Measurements from ENCODE around the gene SOX12. TPM values are rescaled to one million over a fixed set of nuclear protein-coding genes. Genes with fewer than 3 reads are reported as not detected.

Gene SOX12
- polyA plus RNA-seq, 1 of the 3 experiments (the other 2 are of a cell fraction) = 11.3 TPM

GRCh38 chr20:363319-364078, 38.1 kb downstream of the SOX12 start:
- no peaks in the 10 kb centered on the region for H3K27me3 ChIP-seq (ENCODE audit: insufficient read depth)
- H3F3A ChIP-seq (replicated peaks; ENCODE audit: insufficient read depth) = no peaks in the 10 kb centered on the region
- no peak for DNase-seq
- H3K9ac ChIP-seq = no peak overlapping the region
- no peak overlapping the region for H3K4me3 ChIP-seq (ENCODE audit: low read depth in 2 of 2, low read length in 1 of 2)
- H3K4me2 ChIP-seq = no peak overlapping the region
- no peak for TF ChIP-seq YY1 (IDR thresholded peaks at IDR 0.05; ENCODE audit: low read depth)
- no peak for TF ChIP-seq RAD21 (IDR thresholded peaks at IDR 0.05; ENCODE audit: low read length)
- TF ChIP-seq GABPA (IDR thresholded peaks at IDR 0.05; ENCODE audit: low read depth) = no peak
- no peak for TF ChIP-seq MEF2A (IDR thresholded peaks at IDR 0.05; ENCODE audit: borderline replicate concordance, low read depth)
- TF ChIP-seq GATA2 (CRISPR knock-in tag; IDR thresholded peaks at IDR 0.05) = no peak
- TF ChIP-seq NRF1 (IDR thresholded peaks at IDR 0.05; ENCODE audit: low read depth, low read length) = no peak
- no peak for TF ChIP-seq SMC3 (IDR thresholded peaks at IDR 0.05; ENCODE audit: low read depth, low read length)
- no peak for TF ChIP-seq IRF3 (IDR thresholded peaks at IDR 0.05; ENCODE audit: low read depth, low read length)
- TF ChIP-seq MAX (IDR thresholded peaks at IDR 0.05; ENCODE audit: low read depth) = no peak
- TF ChIP-seq RCOR1 (IDR thresholded peaks at IDR 0.05; ENCODE audit: low read length) = no peak
- no peak for TF ChIP-seq JUND (IDR thresholded peaks at IDR 0.05)
- TF ChIP-seq EP300 (IDR thresholded peaks at IDR 0.05; ENCODE audit: borderline replicate concordance in 1 of 2, low read depth in 1 of 2, low read length in 1 of 2) = no peak
- no peak for TF ChIP-seq MXI1 (IDR thresholded peaks at IDR 0.05; ENCODE audit: low read depth, low read length)
- no peak for TF ChIP-seq USF1 (IDR thresholded peaks at IDR 0.05; ENCODE audit: borderline replicate concordance, low read depth)
- TF ChIP-seq RXRA (IDR thresholded peaks at IDR 0.05; ENCODE audit: borderline replicate concordance, low read depth) = no peak
- no peak for TF ChIP-seq FOXJ3 (CRISPR knock-in tag; IDR thresholded peaks at IDR 0.05)
- no peak for TF ChIP-seq PBX3 (IDR thresholded peaks at IDR 0.05)
- no peak for TF ChIP-seq USF2 (IDR thresholded peaks at IDR 0.05; ENCODE audit: borderline replicate concordance, low read depth, low read length)
- TF ChIP-seq REST (IDR thresholded peaks at IDR 0.05; ENCODE audit: low read depth, low read length) = no peak
- CTCF ChIA-PET = interaction anchor here (1.2 to 2.5 kb wide), 5 partner anchors 8 to 68 kb away, joined by 3 to 16 read pairs (median 5); partner anchors contain the start of gene RBCK1
- no peaks in the 10 kb centered on the region for H3K36me3 ChIP-seq (replicated peaks in 1 of 2; ENCODE audit: control insufficient read depth in 1 of 2, insufficient read depth in 2 of 2, low read length in 1 of 2)
- WGBS (ENCODE audit: low lambda C conversion rate) = 88% methylated on average over 6 of the region's 13 CpGs
- no peaks in the 10 kb centered on the region for H3K9me2 ChIP-seq
- peaks cover 3 to 12% of the 10 kb centered on the region in 2 experiments; a peak in 1 of 4 replicates for H3K4me1 ChIP-seq (ENCODE audit: control insufficient read depth in 1 of 2, insufficient read depth in 2 of 2, low read depth in 1 of 2, low read length in 1 of 2)
- H3K27ac ChIP-seq (ENCODE audit: low read depth in 2 of 2, low read length in 1 of 2) = no peak overlapping the region
- H4K20me1 ChIP-seq (ENCODE audit: insufficient read depth) = no peaks in the 10 kb centered on the region
- no peaks in the 10 kb centered on the region for H3K9me3 ChIP-seq
- no peak overlapping the region for H2AFZ ChIP-seq (ENCODE audit: low read depth)
- no peaks in the 10 kb centered on the region for H3K79me2 ChIP-seq (ENCODE audit: insufficient read depth)
- POLR2A ChIA-PET = interaction anchor here (0.9 to 1.6 kb wide), 3 partner anchors 8 to 19 kb away, joined by 3 to 6 read pairs (median 5); no protein-coding TSS in a partner anchor

Data from SK-N-SH (cell line).